Left hindlimb (tissue), 1 donor: ENCODE measurements around the gene SH2D4B.
A peak's percentile ranks its signal among the peaks of the same experiment; 100 is the strongest.
"Not testable (repeated sequence)": the region's sequence is repeated elsewhere in the genome, so short reads cannot be mapped to it uniquely, and the experiment has no call there.

Experiments used
- DNase-seq: peaks from one replicate; pipeline ENCODE4 v3.0.0-alpha.2; 2018

Gene SH2D4B

DNA sequence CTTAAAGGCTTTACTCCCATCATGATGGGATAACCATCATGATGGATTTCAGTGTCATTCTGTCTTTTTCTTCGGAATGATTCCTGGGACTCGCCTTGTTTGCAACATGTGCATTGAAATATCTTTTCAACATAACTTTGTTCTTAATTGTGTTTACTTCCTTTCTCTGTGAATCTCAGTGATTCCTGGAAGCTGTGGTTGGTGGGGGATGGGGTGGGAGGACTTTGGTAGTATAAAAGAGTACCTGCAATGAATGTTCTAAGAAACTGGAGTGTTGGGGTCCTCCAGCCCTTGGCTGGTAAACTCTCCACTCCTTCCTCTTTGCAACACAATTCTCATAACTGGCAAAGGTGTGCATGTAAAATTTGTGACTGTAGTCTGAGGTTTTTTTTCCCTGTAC, 11.5 kb upstream of the SH2D4B start:
- DNase-seq = no peak

DNA sequence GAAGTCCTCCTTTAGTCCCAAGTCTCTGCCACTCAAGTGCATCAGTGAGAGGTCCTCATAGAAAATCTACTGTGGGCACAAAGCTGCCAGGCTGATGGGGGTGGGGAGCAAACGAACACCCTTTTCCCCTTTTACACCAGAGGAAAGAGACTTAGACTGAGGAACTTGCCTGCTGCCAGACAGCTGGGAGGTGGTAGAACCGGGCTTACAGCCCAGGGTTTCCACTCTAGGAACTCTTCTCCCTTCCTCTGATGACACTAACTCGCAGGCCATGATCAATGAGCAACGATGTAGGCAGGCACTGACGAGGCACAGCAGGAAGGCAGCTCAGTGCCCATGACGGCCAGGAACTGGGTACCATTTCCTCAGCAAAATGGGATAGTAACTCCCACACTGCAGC, 11.0 kb upstream of the SH2D4B start:
- DNase-seq = no peak

DNA sequence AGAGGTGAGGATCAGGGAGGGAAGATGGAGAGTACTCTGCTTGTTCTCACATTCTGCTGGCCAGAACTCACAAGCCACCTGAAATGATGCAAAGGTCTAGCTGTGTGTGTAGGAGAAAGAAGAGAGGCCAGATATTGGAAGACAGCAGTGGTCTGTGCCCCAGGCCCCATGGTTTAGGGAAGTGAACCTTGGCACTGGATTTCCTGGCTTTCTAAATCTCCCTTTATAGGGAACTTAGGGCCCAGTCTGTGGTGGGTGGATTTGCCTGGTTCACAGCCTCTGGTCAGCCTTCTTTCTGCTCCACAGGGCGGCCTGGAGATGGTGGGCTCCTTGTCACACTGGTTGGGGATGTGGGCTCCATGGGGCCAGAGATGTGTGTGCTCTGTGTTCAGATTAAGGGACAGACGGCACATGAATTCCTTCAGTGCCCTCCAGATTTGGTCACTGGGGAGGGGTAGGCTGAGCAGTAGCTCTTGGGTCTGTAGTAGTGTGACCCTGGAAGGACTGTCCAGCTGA, 9.5 kb upstream of the SH2D4B start:
- no peak for DNase-seq

DNA sequence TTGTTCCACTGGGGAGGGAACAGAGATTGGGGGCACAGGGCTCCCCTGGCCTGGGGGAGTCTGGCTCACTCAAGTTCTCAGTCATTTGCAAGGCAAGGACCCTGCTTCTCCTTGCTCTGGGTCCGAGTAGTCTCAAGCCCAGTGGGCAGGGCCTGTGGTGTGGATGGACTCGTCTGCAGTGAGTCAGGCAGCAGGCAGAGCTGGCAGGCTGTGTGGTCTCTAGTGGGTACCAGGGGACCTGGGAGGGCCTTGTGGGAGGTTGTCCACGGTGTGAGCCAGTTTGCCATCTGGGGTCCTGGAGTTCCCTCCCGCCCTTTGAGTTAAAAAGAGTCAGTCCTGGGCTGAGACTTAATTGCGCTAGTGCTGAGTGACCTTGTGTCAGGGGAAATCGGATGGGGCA, 8.8 kb upstream of the SH2D4B start:
- DNase-seq = no peak

DNA sequence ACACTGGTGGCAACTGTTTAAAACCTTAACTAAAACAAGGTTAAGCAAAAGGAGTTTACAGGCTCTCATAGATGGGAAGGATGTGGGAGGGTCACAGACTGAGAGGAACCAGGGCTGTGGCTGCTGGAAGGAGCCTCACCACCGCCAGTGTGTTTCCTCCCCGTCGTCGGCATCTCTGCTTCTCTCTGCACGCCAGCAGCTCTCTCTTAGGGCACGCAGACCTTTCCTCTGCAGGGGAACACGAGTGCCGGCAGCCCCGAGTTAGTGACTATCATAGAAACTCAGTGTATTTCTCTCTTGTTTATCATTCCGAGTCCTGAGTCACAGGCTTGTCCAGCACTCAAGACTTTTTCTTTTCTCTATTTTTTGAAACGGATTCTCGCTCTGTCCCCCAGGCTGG, 8.1 kb upstream of the SH2D4B start:
- DNase-seq = no peak

DNA sequence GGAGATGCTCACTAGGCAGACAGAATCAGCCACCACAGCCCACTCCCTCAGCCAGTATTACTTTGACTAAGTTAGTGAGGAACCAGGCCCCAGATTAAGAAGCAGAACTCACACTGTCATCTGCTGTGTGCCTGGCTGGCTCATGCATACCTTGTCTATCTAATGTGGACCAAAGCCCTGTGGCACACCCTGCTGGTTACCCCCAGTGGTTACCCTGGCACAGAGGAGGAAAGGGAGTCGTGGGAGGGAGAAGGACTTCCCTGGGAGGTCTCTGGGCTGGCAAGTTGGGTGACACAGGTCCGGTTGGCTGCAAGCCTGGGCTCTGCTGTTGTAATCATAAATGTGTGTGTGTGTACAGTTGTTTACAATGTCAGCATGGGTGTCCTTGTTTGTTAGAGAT, 7.5 kb upstream of the SH2D4B start:
- no peak for DNase-seq

DNA sequence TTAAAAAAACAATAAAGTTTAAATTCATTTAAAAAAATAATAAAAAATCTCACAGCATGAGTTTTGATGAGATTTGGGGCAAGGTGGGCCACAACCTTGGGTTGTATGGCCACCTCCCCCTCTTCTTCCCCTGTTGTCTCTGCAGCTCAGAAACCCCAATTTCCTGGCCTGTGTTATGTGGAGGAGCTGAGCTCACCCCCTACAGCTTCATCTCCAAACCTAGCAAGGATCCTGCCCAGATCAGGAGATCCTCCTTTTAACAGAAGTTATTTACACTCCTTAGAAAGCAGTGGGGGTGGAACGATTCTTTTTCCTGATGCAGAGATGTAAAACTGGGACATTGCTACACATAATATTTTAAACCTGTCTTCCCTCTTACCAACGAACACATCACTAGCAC, 6.9 kb upstream of the SH2D4B start:
- no peak for DNase-seq

DNA sequence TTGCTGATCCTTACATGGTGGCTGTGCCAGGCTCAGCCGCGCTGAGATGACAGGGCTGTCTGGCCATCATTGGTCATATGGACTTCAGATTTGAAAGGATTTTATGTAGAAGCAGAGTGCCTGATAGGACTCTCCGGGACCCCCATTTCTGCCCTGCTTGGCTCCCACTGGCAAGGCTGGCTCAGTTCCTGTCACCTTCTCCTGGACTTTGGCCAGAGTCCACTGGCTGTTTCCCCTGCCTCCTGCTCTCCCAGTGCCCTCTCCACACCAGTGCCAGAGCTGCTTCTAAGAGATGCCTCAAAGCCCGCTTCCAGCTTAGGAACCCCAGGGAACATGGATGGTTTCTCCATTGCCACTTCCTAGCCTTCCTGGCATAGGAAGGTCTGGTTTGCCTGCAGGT, 5.1 kb upstream of the SH2D4B start:
- no peak for DNase-seq

DNA sequence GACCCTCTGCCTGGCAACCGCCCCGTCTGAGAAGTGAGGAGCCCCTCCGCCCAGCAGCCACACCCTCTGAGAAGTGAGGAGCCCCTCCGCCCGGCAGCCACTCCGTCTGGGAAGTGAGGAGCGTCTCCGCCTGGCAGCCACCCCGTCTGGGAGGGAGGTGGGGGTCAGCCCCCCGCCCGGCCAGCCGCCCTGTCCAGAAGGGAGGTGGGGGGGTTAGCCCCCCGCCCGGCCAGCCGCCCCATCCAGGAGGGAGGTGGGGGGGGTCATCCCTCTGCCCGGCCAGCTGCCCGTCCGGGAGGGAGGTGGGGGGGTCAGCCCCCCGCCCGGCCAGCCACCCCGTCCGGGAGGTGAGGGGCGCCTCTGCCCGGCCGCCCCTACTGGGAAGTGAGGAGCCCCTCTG, 3.6 kb upstream of the SH2D4B start:
- not testable (repeated sequence) for DNase-seq

DNA sequence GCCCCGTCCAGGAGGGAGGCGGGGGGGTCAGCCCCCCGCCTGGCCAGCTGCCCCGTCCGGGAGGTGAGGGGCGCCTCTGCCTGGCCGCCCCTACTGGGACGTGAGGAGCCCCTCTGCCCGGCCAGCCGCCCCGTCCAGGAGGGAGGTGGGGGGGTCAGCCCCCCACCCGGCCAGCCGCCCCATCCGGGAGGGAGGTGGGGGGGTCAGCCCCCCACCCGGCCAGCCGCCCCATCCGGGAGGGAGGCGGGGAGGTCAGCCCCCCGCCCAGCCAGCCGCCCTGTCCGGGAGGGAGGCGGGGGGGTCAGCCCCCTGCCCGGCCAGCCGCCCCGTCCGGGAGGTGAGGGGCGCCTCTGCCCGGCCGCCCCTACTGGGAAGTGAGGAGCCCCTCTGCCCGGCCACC, 3.1 kb upstream of the SH2D4B start:
- DNase-seq = not testable (repeated sequence)

DNA sequence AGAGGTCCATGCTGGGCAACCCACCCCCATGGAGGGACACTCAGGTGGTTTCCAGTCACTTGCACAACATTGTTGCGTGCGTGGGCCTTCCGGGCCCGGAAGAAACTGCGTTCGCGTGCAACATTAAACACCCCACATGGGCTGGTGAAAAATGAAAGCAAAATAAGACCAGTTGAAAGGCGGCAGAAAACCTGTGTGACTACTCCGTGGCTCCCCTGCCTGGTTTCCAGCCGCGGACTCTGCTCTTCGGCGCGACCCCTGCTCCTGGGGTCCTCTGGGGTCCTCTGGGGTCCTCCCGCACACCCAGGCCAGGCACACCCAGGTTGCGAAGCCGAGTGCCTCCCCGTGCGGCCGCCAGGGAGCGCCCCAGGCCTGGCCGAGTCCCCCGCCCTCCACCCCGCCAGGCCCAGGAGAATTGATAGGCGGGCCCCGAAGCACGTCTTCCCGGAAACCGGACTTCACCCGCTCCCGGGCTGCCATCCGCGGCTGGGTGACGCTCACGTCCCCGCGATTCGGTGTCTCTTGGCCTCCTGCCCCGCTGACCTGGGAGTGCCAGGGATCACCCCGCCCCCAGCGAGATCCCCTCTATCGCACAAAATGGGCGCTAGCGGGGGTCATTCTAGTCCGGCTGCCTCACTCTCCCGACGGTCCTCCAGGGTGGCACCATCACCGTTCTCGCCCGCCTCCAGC, 1.9 kb upstream of the SH2D4B start:
- DNase-seq = peak; percentile 56

DNA sequence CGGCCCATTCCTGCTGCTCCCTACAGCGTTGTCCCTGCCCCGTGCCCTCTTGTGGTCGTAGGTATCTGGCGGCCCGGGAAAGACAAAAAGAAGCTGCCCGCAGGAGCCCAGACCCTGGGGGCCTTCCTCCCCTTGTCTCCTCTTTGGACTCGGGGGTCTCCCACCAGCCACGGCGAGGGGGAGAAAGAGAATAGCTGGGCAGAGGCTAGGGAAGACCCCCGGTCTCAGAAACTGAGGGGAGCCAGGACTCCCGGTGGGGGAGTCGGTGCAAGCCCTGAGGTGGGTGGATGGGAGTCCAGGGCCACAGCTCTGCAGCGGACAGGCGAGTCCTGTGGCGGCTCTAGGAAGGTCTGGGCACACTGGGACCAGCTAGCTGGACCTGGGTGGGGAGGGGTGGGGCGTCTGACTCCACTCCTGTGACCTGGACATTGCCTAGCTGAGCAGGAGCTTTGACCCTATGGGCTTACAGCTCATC, 1.3 kb upstream of the SH2D4B start:
- no peak for DNase-seq

DNA sequence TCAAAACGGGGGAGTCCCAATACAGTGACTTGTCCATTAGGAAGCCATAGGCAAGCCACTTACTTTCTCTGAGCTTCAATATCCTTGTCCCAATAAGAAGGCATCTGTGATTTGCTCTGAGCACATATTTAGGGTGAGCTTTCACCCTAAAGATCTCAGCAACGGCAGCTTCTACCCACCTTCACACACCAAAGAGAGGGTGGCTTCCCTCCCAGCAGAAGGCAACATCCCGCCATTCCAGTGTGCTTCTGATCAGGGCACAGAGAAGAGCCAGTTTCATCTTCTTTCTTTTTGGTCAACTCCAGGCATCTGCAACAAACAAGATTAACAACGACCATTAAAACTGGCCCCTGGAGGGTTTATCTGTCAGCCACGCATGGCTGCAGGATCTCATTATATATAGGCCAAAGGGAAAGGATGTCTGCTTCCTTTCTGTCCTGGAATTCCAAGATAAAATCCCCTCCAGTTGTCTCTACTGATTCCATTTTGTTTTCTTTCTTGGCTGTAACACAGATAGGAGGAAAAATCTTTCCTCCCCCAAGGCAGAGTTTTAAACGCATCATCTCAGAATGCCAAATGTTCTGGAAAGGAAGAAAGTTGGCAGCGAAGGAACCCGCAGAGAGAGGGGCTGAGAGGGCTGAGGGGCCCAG, 491 bp upstream of the SH2D4B start:
- DNase-seq = no peak

DNA sequence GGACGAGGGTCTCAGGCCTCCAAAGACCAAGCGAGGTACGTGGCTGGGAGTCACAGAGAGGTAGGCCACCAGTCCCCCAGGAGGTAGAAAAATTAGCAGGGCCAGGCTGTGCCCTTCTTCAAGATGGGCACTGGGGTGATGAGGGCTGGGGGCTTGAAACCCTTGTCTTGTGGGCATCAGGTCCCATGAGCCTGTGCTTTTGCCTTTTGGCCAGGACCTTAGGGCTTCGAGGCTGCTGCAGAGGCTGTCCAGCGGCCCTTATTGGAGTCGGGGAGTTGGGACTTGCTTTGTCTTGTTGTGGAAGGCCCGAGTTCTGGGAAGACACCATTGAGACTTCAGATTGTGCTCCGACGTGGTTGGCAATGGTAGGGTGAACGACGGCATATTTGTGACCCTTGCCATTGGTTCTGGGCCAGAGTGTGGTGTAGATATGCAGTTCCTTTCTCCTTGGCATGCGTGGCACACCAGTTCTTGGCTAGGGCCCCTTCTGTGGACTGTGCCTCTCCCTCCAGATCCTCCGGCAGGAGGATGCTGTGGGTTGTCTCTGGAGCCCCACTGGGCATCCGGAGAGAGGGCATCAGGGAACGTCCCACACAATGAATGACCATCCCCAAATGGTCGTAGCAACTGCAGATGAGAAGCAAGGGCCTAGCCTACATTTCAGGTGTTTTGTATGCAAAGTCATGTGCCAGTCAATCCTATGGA, 931 bp downstream of the SH2D4B start:
- DNase-seq = no peak

DNA sequence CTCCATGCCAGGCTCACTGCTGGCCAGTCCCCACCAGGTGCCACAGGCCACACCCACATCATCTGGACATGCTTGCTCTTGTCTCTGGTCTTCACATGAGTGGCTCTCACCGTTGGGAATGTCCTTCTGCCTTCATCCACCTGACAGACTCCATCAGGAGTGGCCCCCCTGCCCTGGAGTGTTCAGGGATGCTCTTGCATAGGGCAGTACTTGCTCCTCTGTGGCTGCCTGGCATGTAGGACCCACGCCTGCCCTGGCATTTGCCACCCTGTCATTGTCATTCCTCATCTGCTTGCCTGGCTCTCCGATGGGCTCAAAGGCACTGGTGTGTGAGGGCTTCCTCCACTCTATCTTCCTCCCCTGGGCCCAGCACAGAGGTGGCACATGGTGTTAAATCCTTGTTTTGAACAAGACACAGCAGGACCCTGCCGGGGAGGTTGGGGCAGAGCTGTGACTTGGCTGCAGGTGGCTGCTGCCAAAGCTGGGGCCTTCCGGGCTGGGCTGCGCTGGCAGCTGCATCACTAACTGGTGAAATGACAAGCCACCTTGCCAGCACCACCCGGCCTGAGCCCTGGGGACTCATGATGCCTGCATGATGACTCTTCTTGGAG, 1.8 kb downstream of the SH2D4B start:
- DNase-seq = no peak

DNA sequence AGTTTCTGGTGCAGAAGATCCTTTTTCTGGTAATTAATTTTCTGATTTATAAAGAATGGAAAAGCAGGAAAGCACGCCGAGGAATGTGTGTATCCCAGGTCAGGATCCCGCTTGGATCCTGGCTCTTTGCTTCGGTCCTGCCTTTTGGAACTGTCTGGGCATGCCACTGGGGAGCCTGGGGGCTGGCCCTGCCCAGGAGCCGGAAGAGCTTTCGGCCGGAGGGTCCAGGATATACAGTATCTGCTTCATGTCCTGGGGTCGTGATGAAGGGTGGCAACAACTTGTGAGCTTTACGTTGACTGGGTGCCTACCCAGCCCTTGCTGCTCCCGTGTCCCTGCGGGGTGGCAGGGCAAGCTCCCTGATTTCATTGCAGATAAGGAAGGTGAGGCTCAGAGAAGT, 2.4 kb downstream of the SH2D4B start:
- no peak for DNase-seq

DNA sequence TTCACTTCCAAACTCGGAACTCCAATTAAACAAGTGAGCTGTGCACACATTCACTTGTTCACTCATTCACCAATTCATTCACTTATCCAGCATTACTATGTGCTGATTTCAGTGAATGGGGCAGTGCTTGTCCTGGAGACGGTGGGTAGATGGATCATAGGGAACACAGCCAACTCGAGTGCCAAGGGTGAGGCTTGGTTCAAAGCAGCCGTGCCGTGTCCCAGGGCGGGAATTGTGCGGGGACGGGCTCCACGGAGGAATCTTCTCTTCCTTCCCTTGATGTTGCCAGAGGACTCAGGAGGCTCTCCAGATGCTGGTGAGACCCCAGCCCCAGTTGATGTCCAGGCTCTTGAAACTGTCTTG, 2.9 kb downstream of the SH2D4B start:
- DNase-seq = no peak

DNA sequence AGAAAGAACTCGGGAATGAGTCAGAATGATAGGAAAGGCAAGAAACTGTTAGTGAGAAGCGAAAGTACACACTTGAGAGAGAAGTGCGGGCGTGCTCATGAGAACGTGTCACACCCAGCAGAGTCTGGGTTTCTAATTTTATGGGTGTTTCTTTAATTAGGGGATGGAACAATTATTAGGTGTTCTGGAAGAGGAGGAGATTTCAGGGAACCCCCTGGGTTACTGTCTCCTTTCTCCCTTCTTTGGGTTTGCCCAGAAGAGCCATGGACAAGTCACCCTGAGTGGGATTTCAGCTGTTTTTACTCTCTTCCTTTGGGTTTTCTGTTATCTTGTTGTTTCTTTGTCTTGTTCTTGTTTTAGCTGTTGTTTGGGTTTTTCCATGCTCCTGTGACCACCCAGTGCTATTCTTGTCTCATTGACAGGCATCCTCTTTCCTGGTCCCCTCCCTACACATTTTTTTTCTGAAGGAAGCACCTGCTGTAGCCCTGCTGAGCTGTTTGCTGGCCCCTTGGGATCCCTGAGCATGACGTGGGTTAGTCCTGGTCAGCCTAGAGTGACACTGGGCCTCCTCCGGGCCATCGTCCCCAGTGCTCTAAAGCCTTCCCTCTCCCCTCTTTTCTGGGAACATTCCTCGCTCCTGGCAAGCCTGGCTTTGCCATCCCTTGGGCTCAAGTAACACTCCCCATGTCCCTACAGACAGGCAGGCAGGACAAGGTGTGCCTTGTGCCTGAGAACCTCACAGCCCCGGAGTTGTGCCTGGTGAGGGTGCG, 3.5 kb downstream of the SH2D4B start:
- DNase-seq = no peak

DNA sequence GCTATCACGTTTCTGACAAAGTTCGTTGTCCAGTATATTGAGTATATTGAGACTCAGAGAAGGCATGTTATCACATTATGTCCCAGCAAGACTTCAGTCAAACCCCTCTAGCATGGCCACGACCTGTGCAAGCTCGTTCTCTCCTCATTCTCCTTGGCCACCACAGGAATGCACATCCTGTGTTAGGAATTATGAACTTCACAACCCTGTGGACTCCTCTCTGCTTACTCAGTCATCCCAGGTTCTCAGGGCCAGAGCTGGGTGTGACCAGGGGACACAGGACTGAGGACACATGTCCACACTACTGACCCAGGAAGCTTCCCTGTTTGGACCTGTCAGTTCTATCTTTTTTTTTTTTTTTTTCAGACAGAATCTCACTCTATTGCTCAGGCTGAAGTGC, 4.4 kb downstream of the SH2D4B start:
- DNase-seq = no peak

DNA sequence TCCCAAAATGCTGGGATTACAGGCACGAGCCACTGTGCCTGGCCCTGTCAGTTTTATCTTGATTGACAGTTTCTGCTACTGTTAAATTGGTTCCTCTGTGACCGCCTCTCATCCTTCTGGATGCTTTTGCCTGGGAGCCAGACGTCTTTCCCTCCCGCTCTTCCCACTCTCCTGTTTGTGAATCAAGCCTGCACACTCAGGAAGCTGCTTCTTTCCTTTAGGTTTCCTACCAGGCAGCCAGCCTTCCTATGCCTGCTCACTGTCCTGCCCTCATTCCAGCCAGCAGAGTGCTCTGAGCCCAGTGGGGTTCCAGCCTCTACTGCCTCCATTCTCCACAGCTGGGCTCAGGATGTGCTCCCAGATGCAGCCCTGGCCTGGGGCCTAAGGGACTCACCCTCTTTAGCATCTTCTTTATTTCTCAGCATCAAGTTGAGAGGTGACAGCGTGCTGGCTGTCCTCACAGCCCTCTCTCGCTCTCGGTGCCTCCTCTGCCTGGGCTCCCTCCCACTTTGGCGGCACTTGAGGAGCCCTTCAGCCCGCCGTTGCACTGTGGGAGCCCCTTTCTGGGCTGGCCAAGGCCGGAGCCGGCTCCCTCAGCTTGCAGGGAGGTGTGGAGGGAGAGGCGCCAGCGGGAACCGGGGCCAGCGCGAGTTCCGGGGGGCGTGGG, 5.1 kb downstream of the SH2D4B start:
- no peak for DNase-seq

DNA sequence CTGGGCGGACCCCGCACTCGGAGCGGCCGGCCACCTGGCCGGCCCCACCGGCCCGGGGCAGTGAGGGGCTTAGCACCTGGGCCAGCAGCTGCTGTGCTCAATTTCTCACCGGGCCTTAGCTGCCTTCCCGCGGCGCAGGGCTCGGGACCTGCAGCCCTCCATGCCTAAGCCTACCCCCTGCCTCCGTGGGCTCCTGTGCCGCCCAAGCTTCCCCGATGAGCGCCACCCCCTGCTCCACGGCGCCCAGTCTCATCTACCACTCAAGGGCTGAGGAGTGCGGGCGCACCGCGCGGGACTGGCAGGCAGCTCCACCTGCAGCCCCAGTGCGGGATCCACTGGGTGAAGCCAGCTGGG, 5.6 kb downstream of the SH2D4B start:
- DNase-seq = not testable (repeated sequence)

DNA sequence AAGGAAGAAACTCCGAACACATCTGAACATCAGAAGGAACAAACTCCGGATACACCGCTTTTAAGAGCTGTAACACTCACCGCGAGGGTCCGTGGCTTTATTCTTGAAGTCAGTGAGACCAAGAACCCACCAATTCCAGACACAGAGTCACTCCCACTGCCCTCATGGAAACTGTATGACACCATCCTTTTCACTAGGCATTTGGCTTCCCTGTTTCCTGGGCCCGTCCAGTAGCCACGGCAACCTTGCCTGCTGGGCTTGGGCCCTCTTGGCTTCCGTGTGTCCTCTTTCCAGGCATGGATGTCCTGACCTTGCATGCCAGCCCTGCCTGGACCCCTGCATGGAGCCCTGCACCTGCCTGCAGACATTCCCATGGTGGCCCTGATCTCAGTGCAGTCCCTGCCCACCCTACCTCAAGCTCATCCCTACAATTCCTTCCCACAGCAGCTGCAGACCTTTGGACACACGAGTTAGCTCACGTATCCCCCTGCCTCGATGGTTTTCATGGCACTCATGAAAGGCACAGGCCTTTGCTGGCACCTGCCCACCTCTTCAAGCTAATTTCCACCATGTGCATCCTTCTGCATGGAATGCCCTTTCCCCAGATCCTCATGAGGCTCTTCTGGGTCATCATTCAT, 6.7 kb downstream of the SH2D4B start:
- no peak for DNase-seq
